ENCODE measurements around the gene ERICH6B. TPM values are rescaled to one million over a fixed set of nuclear protein-coding genes. Genes with fewer than 3 reads are reported as not detected.

The ERICH6B gene
- total RNA-seq, 1 donor from 2014 or later, result not detected

GRCh38 chr13:45596800-45597475 is 18.6 kb downstream of the ERICH6B start:
- no peaks in the 10 kb centered on the region for H3K36me3 Mint-ChIP-seq (ENCODE audit: low read depth)

DNA sequence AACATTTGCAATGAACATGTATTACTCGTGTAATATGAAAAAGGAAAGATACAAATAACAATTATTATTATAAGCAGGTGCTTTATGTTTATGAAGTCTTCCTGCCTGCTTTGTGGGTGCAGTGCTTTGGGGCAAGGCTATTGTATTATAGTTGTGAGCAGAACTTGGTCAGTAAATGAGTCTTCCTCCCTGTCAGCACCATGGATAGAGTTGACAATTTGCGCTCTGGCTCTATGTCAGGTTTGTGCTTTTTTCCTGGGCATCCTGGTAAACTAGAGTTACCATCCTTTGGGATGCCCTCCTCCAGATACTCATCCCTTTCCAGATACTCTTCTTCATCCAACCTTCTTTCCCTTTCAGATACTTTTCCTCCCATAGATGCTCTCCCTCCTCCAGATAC is 19.6 kb downstream of the ERICH6B start:
- peaks cover 19% of the 10 kb centered on the region for H3K27me3 Mint-ChIP-seq (ENCODE audit: low read depth)
- H3K9me3 Mint-ChIP-seq, result no peaks in the 10 kb centered on the region
- peaks cover 5% of the 10 kb centered on the region for H3K4me1 Mint-ChIP-seq
- no peak overlapping the region for H3K27ac Mint-ChIP-seq (ENCODE audit: unreplicated experiment)
- no peak for TF ChIP-seq CTCF (conservative IDR thresholded peaks at IDR 0.05)
- no peak overlapping the region for H3K4me3 Mint-ChIP-seq
- no peaks in the 10 kb centered on the region for H3K36me3 Mint-ChIP-seq (ENCODE audit: low read depth)
- no peak for DNase-seq (ENCODE audit: low read depth, low spot score)

More at GRCh38 chr13:45596800-45597475, 18.6 kb downstream of the ERICH6B start:
- Mint-ChIP-seq H3K27me3 (ENCODE audit: low read depth) (peaks cover 19% of the 10 kb centered on the region), H3K27ac (ENCODE audit: unreplicated experiment) (no peak overlapping the region), H3K4me3 (no peak overlapping the region), H3K9me3 (no peaks in the 10 kb centered on the region), H3K4me1 (peaks cover 11% of the 10 kb centered on the region)
- no peak for TF ChIP-seq CTCF (conservative IDR thresholded peaks at IDR 0.05)
- no peak for DNase-seq (ENCODE audit: low read depth, low spot score)

- TF ChIP-seq CTCF (conservative IDR thresholded peaks at IDR 0.05), result no peak
- Mint-ChIP-seq H3K27me3 (ENCODE audit: low read depth) (peaks cover 19% of the 10 kb centered on the region), H3K4me3 (no peak overlapping the region), H3K36me3 (ENCODE audit: low read depth) (no peaks in the 10 kb centered on the region), H3K9me3 (no peaks in the 10 kb centered on the region), H3K4me1 (peaks cover 5% of the 10 kb centered on the region), H3K27ac (ENCODE audit: unreplicated experiment) (no peak overlapping the region)
- DNase-seq (ENCODE audit: low read depth, low spot score), result no peak
Observed at GRCh38 chr13:45594764-45595163, 20.8 kb downstream of the ERICH6B start.

GRCh38 chr13:45594227-45594626 is 21.3 kb downstream of the ERICH6B start:
- H3K27me3 Mint-ChIP-seq (ENCODE audit: low read depth), result peaks cover 19% of the 10 kb centered on the region
- H3K4me1 Mint-ChIP-seq, result peaks cover 4% of the 10 kb centered on the region
- H3K9me3 Mint-ChIP-seq, result no peaks in the 10 kb centered on the region
- no peak for DNase-seq (ENCODE audit: low read depth, low spot score)
- no peak overlapping the region for H3K4me3 Mint-ChIP-seq
- H3K36me3 Mint-ChIP-seq (ENCODE audit: low read depth), result no peaks in the 10 kb centered on the region
- no peak for TF ChIP-seq CTCF (conservative IDR thresholded peaks at IDR 0.05)
- H3K27ac Mint-ChIP-seq (ENCODE audit: unreplicated experiment), result no peak overlapping the region

DNA sequence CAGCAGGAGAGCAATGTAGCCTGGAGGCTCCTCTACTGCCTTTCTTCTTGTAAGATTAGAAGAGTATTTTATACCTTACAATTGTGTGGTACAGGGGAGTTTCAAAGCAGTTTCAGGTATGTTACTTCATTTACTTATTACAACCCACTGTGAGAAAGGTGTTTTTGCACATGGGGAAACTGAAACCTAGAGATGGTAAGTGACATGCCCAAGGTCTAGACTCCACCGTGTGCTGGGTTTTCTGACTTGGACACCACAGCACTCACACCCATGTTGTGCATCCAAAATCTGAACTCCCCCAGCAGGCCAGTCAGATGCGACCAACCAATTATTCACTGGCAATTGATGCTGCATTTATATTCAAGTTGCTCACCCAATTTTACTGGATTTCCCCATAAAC is 22.8 kb downstream of the ERICH6B start:
- Mint-ChIP-seq H3K4me3 (no peak overlapping the region), H3K27me3 (ENCODE audit: low read depth) (peaks cover 15% of the 10 kb centered on the region), H3K4me1 (no peaks in the 10 kb centered on the region), H3K36me3 (ENCODE audit: low read depth) (no peaks in the 10 kb centered on the region), H3K27ac (ENCODE audit: unreplicated experiment) (no peak overlapping the region), H3K9me3 (no peaks in the 10 kb centered on the region)
- TF ChIP-seq CTCF (conservative IDR thresholded peaks at IDR 0.05), result no peak
- no peak for DNase-seq (ENCODE audit: low read depth, low spot score)

All from neural crest cell (in vitro differentiated cells).